GM21529 (cell line): Measurements from ENCODE around the gene IL6.
A peak's percentile ranks its signal among the peaks of the same experiment; 100 is the strongest.

Source experiments
- ATAC-seq: cut with Tn5 transposase; IDR thresholded peaks from one replicate; pipeline ENCODE4 v1.9.1; 2021; ENCODE audit not compliant: unreplicated experiment

IL6 gene

DNA sequence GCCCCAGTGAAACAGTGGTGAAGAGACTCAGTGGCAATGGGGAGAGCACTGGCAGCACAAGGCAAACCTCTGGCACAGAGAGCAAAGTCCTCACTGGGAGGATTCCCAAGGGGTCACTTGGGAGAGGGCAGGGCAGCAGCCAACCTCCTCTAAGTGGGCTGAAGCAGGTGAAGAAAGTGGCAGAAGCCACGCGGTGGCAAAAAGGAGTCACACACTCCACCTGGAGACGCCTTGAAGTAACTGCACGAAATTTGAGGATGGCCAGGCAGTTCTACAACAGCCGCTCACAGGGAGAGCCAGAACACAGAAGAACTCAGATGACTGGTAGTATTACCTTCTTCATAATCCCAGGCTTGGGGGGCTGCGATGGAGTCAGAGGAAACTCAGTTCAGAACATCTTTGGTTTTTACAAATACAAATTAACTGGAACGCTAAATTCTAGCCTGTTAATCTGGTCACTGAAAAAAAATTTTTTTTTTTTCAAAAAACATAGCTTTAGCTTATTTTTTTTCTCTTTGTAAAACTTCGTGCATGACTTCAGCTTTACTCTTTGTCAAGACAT is 574 bp upstream of the IL6 start:
- ATAC-seq, result peak; percentile 69

DNA sequence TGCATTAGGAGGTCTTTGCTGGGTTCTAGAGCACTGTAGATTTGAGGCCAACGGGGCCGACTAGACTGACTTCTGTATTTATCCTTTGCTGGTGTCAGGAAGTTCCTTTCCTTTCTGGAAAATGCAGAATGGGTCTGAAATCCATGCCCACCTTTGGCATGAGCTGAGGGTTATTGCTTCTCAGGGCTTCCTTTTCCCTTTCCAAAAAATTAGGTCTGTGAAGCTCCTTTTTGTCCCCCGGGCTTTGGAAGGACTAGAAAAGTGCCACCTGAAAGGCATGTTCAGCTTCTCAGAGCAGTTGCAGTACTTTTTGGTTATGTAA is 675 bp downstream of the IL6 start:
- no peak for ATAC-seq

DNA sequence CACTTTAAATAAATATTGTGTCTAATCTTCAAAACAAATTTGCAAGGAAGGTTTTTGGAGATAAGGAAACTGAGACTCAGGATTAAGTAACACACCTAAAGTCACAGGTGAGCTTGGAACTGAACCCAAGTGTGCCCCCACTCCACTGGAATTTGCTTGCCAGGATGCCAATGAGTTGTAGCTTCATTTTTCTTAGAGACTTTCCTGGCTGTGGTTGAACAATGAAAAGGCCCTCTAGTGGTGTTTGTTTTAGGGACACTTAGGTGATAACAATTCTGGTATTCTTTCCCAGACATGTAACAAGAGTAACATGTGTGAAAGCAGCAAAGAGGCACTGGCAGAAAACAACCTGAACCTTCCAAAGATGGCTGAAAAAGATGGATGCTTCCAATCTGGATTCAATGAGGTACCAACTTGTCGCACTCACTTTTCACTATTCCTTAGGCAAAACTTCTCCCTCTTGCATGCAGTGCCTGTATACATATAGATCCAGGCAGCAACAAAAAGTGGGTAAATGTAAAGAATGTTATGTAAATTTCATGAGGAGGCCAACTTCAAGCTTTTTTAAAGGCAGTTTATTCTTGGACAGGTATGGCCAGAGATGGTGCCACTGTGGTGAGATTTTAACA is 1.5 kb downstream of the IL6 start:
- no peak for ATAC-seq

DNA sequence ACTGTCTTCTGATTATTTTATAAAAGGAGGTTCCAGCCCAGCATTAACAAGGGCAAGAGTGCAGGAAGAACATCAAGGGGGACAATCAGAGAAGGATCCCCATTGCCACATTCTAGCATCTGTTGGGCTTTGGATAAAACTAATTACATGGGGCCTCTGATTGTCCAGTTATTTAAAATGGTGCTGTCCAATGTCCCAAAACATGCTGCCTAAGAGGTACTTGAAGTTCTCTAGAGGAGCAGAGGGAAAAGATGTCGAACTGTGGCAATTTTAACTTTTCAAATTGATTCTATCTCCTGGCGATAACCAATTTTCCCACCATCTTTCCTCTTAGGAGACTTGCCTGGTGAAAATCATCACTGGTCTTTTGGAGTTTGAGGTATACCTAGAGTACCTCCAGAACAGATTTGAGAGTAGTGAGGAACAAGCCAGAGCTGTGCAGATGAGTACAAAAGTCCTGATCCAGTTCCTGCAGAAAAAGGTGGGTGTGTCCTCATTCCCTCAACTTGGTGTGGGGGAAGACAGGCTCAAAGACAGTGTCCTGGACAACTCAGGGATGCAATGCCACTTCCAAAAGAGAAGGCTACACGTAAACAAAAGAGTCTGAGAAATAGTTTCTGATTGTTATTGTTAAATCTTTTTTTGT is 2.3 kb downstream of the IL6 start:
- ATAC-seq, result no peak

DNA sequence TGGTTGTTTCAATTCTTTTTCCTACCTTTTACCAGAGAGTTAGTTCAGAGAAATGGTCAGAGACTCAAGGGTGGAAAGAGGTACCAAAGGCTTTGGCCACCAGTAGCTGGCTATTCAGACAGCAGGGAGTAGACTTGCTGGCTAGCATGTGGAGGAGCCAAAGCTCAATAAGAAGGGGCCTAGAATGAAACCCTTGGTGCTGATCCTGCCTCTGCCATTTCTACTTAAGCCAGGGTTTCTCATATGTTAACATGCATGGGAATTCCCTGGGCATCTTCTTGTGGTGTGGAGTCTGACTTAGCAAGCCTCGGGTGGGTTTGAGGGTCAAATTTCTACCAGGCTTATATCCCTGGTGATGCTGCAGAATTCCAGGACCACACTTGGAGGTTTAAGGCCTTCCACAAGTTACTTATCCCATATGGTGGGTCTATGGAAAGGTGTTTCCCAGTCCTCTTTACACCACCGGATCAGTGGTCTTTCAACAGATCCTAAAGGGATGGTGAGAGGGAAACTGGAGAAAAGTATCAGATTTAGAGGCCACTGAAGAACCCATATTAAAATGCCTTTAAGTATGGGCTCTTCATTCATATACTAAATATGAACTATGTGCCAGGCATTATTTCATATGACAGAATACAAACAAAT is 3.2 kb downstream of the IL6 start:
- ATAC-seq, result no peak

DNA sequence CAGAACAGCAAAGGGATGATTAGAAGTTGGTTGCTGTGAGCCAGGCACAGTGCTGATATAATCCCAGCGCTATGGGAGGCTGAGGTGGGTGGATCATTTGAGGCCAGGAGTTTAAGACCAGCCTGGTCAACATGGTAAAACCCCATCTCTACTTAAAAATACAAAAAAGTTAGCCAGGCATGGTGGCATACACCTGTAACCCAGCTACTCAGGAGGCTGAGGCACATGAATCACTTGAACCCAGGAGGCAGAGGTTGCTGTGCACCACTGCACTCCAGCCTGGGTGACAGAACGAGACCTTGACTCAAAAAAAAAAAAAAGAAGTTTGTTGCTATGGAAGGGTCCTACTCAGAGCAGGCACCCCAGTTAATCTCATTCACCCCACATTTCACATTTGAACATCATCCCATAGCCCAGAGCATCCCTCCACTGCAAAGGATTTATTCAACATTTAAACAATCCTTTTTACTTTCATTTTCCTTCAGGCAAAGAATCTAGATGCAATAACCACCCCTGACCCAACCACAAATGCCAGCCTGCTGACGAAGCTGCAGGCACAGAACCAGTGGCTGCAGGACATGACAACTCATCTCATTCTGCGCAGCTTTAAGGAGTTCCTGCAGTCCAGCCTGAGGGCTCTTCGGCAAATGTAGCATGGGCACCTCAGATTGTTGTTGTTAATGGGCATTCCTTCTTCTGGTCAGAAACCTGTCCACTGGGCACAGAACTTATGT is 4.1 kb downstream of the IL6 start:
- ATAC-seq, result no peak

DNA sequence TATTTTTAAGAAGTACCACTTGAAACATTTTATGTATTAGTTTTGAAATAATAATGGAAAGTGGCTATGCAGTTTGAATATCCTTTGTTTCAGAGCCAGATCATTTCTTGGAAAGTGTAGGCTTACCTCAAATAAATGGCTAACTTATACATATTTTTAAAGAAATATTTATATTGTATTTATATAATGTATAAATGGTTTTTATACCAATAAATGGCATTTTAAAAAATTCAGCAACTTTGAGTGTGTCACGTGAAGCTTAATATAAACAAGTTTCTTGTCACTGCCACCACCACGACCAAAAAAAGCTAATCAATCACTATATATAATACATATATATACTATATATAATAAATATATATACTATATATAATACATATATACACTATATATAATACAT is 4.8 kb downstream of the IL6 start:
- ATAC-seq, result no peak

DNA sequence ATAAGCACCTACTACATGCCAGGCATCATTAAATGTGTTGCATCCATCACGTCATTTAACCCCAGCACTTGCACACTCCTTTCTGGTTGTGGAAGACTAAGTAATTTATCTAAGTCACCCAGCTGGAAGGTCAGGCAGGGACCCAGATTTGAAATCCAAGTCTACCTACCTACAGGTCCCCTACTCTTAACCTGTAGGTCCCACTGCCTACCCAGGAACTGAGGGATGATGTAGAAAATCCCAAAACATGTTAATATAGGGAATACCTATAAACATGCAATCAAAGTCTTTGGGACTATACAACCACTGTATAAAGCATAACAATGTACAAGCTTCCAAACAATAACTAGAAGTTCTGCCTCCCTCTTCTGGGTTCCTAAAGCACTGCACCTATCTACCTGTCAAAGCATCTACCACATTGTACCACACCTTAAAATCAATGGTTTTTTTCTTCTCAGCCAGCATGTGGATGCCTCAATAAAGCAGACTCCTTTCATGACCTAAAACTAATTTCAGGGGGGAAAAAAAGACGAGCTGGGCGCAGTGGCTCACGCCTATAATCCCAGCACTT is 5.6 kb downstream of the IL6 start:
- no peak for ATAC-seq

DNA sequence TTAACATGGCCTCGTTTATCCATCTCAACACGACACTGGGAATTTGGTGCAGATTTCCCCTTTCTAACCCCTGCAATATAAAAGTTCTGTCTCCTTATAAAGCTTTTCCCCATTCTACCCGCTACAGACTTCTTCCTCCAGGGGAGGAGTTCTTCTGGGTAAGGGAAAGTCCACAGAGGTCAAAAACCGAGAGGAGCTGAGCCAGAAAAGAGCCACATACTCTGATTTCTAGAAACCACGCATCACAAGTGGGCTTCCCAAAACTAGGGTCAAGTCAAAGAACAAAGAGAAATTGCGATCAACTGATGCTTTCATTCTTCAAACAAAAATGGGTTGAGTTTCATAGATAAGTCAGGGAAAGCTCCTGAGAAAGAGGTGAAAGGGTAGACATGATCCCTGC is 6.8 kb downstream of the IL6 start:
- ATAC-seq, result no peak

DNA sequence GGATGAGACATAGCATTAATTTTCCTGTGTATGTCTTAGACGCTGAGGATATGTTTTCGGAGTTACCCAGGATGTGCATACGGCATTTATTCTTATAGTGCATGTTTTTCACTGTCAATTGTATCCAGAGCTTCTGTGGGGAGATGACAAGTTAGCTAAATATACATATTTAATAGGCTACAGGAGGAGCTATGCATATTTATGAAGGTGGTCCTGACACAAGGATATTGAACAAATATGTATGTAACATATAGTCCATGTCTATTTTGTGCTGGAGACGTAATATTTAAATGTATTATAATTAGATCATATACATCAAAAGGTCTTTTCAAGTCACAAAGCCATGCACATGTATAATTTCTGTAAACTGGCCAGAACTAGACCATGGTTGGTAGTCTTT is 16.0 kb downstream of the IL6 start:
- no peak for ATAC-seq

DNA sequence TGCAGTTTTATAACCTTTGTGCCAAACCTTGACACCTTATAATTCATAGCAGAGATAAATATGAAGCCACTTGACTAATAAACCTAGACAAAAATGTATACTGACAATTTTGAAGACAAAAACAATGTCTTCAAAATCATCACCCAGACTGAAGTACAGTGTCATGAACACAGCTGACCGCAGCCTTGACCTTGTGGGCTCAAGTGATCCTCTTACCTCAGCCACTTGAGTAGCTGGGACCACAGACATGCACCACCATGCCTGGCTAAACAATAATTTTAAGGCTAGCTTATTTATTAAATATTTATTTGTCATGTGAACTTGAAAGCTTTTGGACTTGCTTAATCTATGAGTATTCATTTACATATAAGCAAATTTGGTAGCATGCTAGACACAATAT is 24.3 kb downstream of the IL6 start:
- no peak for ATAC-seq

DNA sequence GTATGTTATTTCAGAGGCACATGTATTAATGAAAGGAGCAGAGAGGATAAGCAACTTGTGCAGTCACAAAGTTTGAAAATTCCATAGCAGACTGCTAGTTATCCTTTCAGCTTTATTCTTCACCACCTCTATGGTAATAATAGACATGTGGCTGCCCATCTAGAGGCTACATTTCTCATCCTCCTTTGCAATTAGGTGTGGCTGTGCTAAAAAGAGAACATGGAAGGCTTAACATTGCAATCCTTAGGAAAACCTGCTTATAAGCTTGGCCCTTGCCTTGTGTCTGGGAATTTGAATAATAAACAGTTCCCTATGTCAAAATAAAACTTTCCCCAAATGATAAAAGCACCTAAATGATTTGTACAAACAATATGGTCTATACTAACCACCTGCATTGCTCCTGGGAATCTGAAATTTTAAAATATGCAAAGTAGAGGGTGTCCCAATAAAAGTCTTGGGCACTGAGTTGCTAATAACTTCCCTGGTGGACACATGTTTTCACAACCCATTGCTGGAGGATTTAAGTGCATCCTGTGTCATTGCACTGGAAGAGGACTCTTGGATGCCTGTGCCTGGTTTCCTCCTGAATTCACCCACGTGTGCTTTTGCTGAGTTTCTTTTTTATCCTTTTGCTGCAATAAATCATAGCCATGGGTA is 30.5 kb downstream of the IL6 start:
- no peak for ATAC-seq

DNA sequence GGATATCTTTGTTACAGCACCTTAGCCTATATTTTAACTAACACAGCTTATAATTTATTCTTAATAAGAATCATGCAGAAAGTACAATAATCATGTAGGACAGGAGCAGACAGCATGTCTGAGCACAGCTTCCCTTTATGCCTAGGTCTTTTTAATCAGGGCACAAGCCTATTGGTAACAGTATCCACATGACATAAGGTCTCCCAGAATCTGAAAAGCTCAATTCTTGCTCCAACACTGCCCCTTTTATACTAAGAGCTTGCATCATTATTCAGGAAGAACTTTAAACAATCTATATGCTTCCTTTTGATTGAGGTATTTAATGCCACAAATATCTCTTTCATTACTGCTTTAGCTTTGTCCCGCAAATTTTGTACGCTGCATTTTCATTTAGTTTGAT is 31.6 kb downstream of the IL6 start:
- no peak for ATAC-seq

DNA sequence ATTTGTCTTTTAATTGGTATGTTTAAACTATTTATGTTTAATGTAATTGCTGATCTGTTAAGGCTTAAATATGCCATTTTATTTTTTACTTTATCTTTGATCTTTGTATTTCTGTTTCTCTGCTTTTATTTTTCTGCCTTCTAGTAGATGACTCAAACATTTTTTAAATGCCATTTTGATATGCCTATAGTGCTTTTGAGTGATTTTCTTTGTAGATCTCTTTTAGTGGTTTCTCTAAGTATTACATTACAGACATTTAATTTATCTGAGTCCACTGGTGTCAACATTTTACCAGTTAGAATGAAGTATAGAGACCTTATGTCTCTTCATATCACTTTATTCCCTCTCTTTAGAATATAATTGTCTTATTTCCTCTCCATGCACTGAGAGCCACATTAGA is 32.7 kb downstream of the IL6 start:
- no peak for ATAC-seq

DNA sequence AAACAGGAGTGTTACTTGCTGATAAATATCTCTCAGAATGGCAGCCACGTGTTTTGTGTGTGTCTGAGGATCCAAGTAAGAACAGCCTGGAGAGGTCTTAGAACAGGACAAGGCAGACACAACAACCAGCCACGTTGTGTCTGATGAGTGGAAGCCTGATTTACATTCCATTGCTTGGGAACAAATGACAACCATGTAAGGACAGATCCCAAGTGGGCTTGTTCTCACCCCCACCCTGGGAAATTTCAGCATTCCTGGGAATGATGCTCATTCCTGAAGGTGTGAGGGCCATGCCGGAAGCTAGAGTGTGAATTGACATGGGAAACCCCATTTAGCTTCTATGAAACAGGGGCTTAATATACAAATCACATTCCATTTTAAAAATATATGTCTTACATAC is 35.9 kb downstream of the IL6 start:
- no peak for ATAC-seq

DNA sequence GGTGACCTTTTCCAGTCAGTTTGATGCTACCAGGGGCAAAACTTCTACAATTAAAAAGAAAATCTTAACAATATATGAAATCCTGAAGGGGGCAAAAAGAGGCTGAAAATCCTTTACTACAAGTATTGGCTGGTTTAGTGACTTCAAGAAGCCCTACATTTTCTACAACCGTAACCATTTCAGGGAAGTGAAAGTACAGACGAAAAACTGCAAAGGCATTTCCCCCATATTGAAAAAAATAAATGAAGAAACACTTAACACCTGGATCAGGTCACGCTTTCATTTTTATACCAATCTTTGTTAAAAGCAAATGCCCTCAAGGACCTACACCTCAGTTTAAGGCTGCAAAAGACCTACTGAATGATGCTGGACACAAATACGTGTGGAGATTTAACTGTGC is 38.6 kb downstream of the IL6 start:
- ATAC-seq, result peak; percentile 98

DNA sequence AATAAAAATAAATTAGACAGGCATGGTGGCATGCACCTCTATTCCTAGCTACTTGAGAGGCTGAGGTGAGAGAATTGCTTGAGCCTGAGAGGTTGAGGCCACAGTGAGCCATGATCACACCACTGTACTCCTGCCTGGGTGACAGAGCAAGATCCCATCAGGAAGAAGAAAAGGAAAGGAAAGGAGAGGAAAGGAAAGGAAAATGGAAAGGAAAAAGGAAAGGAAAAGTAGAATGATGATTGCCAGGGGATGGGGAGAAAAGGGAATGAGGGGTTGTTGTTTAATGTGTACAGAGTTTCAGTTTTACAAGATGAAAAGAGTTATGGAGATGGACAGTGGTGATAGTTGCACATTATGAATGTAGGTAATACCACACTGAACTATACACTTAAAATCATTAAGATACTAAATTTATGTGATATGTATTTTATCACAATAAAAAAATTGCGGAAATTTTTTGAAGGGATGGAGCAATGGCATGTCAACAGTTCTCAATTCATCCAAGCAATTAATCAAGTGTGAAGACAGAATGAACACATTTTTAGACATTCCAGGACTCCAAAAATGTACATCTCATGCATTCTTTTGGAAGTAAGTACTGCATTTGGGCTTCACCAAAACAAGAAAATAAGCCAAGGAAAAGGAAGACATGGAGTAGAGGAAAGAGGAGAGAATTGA is 44.3 kb downstream of the IL6 start:
- ATAC-seq, result no peak

DNA sequence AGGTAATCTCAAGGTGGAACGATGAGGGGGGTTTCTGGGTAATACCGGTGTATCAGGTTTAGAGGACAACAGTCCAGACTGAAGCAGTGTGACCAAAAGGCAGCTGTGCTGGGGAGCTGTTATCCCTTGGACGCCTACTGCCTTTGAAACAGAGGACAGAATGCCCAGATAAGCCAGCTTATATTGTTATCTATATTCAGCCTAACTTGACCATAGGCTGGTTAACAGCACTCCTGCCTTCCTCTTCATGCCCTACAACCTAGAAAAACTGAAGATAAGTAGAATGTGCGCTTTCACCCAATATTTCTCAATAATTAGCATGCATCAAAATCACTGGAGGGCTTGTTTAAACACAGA is 44.9 kb downstream of the IL6 start:
- ATAC-seq, result no peak

DNA sequence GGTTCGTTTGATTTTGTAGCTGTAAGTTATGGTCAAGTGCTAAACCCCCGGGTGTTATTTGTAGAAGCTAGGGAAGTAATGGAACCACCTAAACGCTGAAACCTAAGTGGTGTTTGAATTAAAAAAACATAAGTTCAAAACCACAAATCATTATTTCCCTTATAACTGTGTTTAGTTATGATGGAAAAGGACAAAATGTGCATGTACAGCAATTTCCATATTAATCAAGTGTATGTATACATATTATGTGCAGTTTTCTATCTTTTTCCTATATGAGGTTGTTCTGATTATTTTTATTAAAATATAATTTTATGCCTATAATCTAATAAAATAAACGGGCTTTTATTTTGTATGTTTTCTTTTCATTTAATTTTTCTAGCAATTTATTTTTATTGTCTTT is 45.9 kb downstream of the IL6 start:
- no peak for ATAC-seq

DNA sequence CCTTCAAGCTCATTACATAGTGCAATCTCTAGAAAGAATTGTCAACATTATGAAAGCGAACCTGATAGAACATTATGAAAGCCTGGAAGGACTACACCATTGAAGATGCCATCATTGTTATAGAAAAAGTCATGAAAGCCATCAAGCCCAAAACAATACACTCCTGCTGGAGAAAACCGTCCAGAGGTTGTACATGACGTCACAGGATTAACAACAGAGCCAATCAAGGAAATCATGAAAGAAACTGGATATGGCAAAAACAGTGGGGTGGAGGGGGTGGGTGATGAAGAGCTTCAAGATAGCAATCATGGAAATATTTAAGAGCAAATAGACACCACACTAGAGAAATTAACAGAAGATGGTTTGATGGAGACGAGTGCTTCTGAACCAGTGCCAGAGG is 50.0 kb downstream of the IL6 start:
- no peak for ATAC-seq
